ENCODE measurements around the gene ZNF57.

DNA sequence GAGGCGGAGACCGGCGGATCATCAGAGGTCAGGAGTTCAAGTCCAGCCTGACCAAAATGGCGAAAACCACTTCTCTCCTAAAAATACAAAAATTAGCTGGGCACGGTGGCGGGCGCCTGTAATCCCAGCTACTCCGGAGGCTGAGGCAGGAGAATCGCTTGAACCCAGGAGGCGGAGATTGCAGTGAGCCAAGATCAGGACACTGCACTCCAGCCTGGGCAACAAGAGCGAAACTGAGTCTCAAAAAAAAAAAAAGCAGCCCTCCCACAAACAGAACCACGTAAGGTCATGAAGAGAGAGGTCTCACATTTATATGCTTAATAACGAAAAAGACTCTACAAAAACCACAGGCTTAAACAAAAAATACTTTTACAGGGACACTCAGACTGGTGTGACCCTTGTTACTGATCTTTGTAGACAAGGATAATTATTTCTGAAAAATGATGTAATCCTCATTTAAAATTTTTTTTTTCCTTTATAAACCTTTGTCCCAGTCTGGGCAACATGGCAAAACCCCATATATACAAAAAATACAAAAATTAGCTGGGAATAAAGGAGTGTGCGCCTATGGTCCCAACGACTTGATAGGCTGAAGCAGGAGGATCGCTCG, 45.0 kb downstream of the ZNF57 start:
- no peak for TF ChIP-seq EZH2phosphoT487 (IDR thresholded peaks at IDR 0.05; ENCODE audit: borderline replicate concordance, low read length)
- no peak for TF ChIP-seq EZH2 (IDR thresholded peaks at IDR 0.05; ENCODE audit: low read length, unreplicated experiment)
- TF ChIP-seq, protein P1, sequence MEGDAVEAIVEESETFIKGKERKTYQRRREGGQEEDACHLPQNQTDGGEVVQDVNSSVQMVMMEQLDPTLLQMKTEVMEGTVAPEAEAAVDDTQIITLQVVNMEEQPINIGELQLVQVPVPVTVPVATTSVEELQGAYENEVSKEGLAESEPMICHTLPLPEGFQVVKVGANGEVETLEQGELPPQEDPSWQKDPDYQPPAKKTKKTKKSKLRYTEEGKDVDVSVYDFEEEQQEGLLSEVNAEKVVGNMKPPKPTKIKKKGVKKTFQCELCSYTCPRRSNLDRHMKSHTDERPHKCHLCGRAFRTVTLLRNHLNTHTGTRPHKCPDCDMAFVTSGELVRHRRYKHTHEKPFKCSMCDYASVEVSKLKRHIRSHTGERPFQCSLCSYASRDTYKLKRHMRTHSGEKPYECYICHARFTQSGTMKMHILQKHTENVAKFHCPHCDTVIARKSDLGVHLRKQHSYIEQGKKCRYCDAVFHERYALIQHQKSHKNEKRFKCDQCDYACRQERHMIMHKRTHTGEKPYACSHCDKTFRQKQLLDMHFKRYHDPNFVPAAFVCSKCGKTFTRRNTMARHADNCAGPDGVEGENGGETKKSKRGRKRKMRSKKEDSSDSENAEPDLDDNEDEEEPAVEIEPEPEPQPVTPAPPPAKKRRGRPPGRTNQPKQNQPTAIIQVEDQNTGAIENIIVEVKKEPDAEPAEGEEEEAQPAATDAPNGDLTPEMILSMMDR (conservative IDR thresholded peaks at IDR 0.05; ENCODE audit: low read depth, low read length), result no peak
